ENCODE results near the gene NUDT19.

Gene NUDT19

GRCh38 chr19:32658075-32658474, 33.5 kb upstream of the NUDT19 start:
- no peak overlapping the region for H3K27ac ChIP-seq
- H3K4me3 ChIP-seq (ENCODE audit: low read depth in 1 of 2, low read length in 1 of 2) = no peak overlapping the region
- no peaks in the 10 kb centered on the region for H3K27me3 ChIP-seq
- TF ChIP-seq CTCF (IDR thresholded peaks at IDR 0.05) = no peak
- no peaks in the 10 kb centered on the region for H3K9me3 ChIP-seq
- H3K4me1 ChIP-seq (ENCODE audit: control insufficient read depth in 1 of 2, insufficient read depth in 1 of 2, low read depth in 1 of 2, low read length in 1 of 2) = peaks cover 0 to 3% of the 10 kb centered on the region in 2 experiments
- H3K36me3 ChIP-seq = peaks cover 36% of the 10 kb centered on the region

GRCh38 chr19:32658527-32658926, 33.1 kb upstream of the NUDT19 start:
- Histone ChIP-seq H3K36me3 (peaks cover 31% of the 10 kb centered on the region), H3K27ac (no peak overlapping the region), H3K4me3 (ENCODE audit: low read depth in 1 of 2, low read length in 1 of 2) (no peak overlapping the region), H3K4me1 (ENCODE audit: control insufficient read depth in 1 of 2, insufficient read depth in 1 of 2, low read depth in 1 of 2, low read length in 1 of 2) (peaks cover 0 to 3% of the 10 kb centered on the region in 2 experiments), H3K27me3 (no peaks in the 10 kb centered on the region), H3K9me3 (no peaks in the 10 kb centered on the region)
- TF ChIP-seq CTCF (IDR thresholded peaks at IDR 0.05) = no peak

- no peaks in the 10 kb centered on the region for H3K9me3 ChIP-seq
- H3K4me3 ChIP-seq (ENCODE audit: low read depth in 1 of 2, low read length in 1 of 2) = no peak overlapping the region
- H3K4me1 ChIP-seq (ENCODE audit: control insufficient read depth in 1 of 2, insufficient read depth in 1 of 2, low read depth in 1 of 2, low read length in 1 of 2) = peaks cover 0 to 3% of the 10 kb centered on the region in 2 experiments
- no peaks in the 10 kb centered on the region for H3K27me3 ChIP-seq
- no peak for TF ChIP-seq CTCF (IDR thresholded peaks at IDR 0.05)
- no peak overlapping the region for H3K27ac ChIP-seq
- H3K36me3 ChIP-seq = peaks cover 15% of the 10 kb centered on the region
These were observed 30.3 kb upstream of the NUDT19 start for GRCh38 chr19:32661318-32661717.

GRCh38 chr19:32662186-32662585, 29.4 kb upstream of the NUDT19 start:
- no peak for TF ChIP-seq CTCF (IDR thresholded peaks at IDR 0.05)
- H3K27ac ChIP-seq = no peak overlapping the region
- H3K4me3 ChIP-seq (ENCODE audit: low read depth in 1 of 2, low read length in 1 of 2) = no peak overlapping the region

GRCh38 chr19:32666084-32666483, 25.5 kb upstream of the NUDT19 start:
- Histone ChIP-seq H3K4me1 (ENCODE audit: control insufficient read depth in 1 of 2, insufficient read depth in 1 of 2, low read depth in 1 of 2, low read length in 1 of 2) (peaks cover 0 to 3% of the 10 kb centered on the region in 2 experiments), H3K27me3 (no peaks in the 10 kb centered on the region), H3K36me3 (peaks cover 3% of the 10 kb centered on the region), H3K27ac (no peak overlapping the region), H3K9me3 (no peaks in the 10 kb centered on the region), H3K4me3 (ENCODE audit: low read depth in 1 of 2, low read length in 1 of 2) (no peak overlapping the region)
- no peak for TF ChIP-seq CTCF (IDR thresholded peaks at IDR 0.05)

More at GRCh38 chr19:32662186-32662585, 29.4 kb upstream of the NUDT19 start:
- peaks cover 0 to 3% of the 10 kb centered on the region in 2 experiments for H3K4me1 ChIP-seq (ENCODE audit: control insufficient read depth in 1 of 2, insufficient read depth in 1 of 2, low read depth in 1 of 2, low read length in 1 of 2)
- H3K27me3 ChIP-seq = no peaks in the 10 kb centered on the region
- no peaks in the 10 kb centered on the region for H3K9me3 ChIP-seq
- peaks cover 16% of the 10 kb centered on the region for H3K36me3 ChIP-seq

- H3K27me3 ChIP-seq = no peaks in the 10 kb centered on the region
- peaks cover 3% of the 10 kb centered on the region for H3K36me3 ChIP-seq
- no peaks in the 10 kb centered on the region for H3K9me3 ChIP-seq
- peaks cover 20 to 23% of the 10 kb centered on the region in 2 experiments for H3K4me1 ChIP-seq (ENCODE audit: control insufficient read depth in 1 of 2, insufficient read depth in 1 of 2, low read depth in 1 of 2, low read length in 1 of 2)
- no peak overlapping the region for H3K4me3 ChIP-seq (ENCODE audit: low read depth in 1 of 2, low read length in 1 of 2)
- TF ChIP-seq CTCF (IDR thresholded peaks at IDR 0.05) = no peak
- H3K27ac ChIP-seq = no peak overlapping the region
These were observed 22.3 kb upstream of the NUDT19 start for GRCh38 chr19:32669310-32669709.

All from neutrophil (primary cell).